ENCODE data around the gene PTPRQ. TPM values are rescaled to one million over a fixed set of nuclear protein-coding genes. Genes with fewer than 3 reads are reported as not detected.

The PTPRQ gene
- total RNA-seq, 1 experiment from 2014 or later: not detected

- Histone ChIP-seq H3K4me1 (ENCODE audit: control insufficient read depth, insufficient read depth, low read length) (no peaks in the 10 kb centered on the region), H3K27me3 (ENCODE audit: control insufficient read depth, insufficient read depth, low read length) (no peaks in the 10 kb centered on the region), H3K4me3 (ENCODE audit: low read depth in 2 of 2, low read length in 2 of 2) (no peak overlapping the region), H3K27ac (ENCODE audit: low read length) (no peak overlapping the region), H3K9me3 (ENCODE audit: control insufficient read depth, insufficient read depth, low read depth, low read length) (no peaks in the 10 kb centered on the region), H3K36me3 (ENCODE audit: control insufficient read depth, insufficient read depth, low read length) (no peaks in the 10 kb centered on the region)
- CTCF ChIA-PET: no interaction called here
- BruUV-seq (replicated peaks): no TSS peak
- no peak for DNase-seq (ENCODE audit: low read depth, low spot score)
- in situ Hi-C loops (cut with HindIII; ENCODE audit: low pct_unique_long_range_greater_than_20kb, low sequenced_read_pairs): no loop called here
- POLR2A ChIA-PET: no interaction called here
- intact Hi-C loops (cut with micrococcal nuclease; ENCODE audit: unreplicated experiment): no loop called here
- ATAC-seq: no peak
- TF ChIP-seq SIN3A (IDR thresholded peaks at IDR 0.05; ENCODE audit: borderline replicate concordance, insufficient read depth, low read depth, low read length) (no peak), TCF7L2 (IDR thresholded peaks at IDR 0.05; ENCODE audit: low read depth, low read length) (no peak), POLR2AphosphoS5 (IDR thresholded peaks at IDR 0.05; ENCODE audit: low read depth, low read length) (no peak)
Observed at GRCh38 chr12:80485222-80485987, 41.4 kb downstream of the PTPRQ start.

- no peaks in the 10 kb centered on the region for H3K27me3 ChIP-seq (ENCODE audit: control insufficient read depth, insufficient read depth, low read length)
- BruUV-seq (replicated peaks): no TSS peak
- no peak overlapping the region for H3K27ac ChIP-seq (ENCODE audit: low read length)
- no peak for ATAC-seq
- intact Hi-C loops (cut with micrococcal nuclease; ENCODE audit: unreplicated experiment) (no loop called here), in situ Hi-C loops (cut with HindIII; ENCODE audit: low pct_unique_long_range_greater_than_20kb, low sequenced_read_pairs) (no loop called here)
- H3K9me3 ChIP-seq (ENCODE audit: control insufficient read depth, insufficient read depth, low read depth, low read length): no peaks in the 10 kb centered on the region
- H3K36me3 ChIP-seq (ENCODE audit: control insufficient read depth, insufficient read depth, low read length): no peaks in the 10 kb centered on the region
- no peak for DNase-seq (ENCODE audit: low read depth, low spot score)
- no peaks in the 10 kb centered on the region for H3K4me1 ChIP-seq (ENCODE audit: control insufficient read depth, insufficient read depth, low read length)
- POLR2A ChIA-PET: no interaction called here
- no peak for TF ChIP-seq POLR2AphosphoS5 (IDR thresholded peaks at IDR 0.05; ENCODE audit: low read depth, low read length)
- TF ChIP-seq SIN3A (IDR thresholded peaks at IDR 0.05; ENCODE audit: borderline replicate concordance, insufficient read depth, low read depth, low read length): no peak
- TF ChIP-seq CTCF (IDR thresholded peaks at IDR 0.05): no peak
- TF ChIP-seq REST (IDR thresholded peaks at IDR 0.05; ENCODE audit: insufficient read depth in 1 of 2, low read depth in 2 of 2, low read length in 1 of 2): no peak
- no peak for TF ChIP-seq TCF7L2 (IDR thresholded peaks at IDR 0.05; ENCODE audit: low read depth, low read length)
- CTCF ChIA-PET: no interaction called here
- no peak overlapping the region for H3K4me3 ChIP-seq (ENCODE audit: low read depth in 2 of 2, low read length in 2 of 2)
Observed at GRCh38 chr12:80490329-80490728, 46.3 kb downstream of the PTPRQ start.

GRCh38 chr12:80491166-80491565 is 47.1 kb downstream of the PTPRQ start:
- no peak for TF ChIP-seq SIN3A (IDR thresholded peaks at IDR 0.05; ENCODE audit: borderline replicate concordance, insufficient read depth, low read depth, low read length)
- no peak for TF ChIP-seq POLR2AphosphoS5 (IDR thresholded peaks at IDR 0.05; ENCODE audit: low read depth, low read length)
- TF ChIP-seq REST (IDR thresholded peaks at IDR 0.05; ENCODE audit: insufficient read depth in 1 of 2, low read depth in 2 of 2, low read length in 1 of 2): no peak
- no peak for TF ChIP-seq TCF7L2 (IDR thresholded peaks at IDR 0.05; ENCODE audit: low read depth, low read length)
- TF ChIP-seq CTCF (IDR thresholded peaks at IDR 0.05): no peak
- DNase-seq (ENCODE audit: low read depth, low spot score) (no peak), ATAC-seq (no peak)
- BruUV-seq (replicated peaks): no TSS peak
- CTCF ChIA-PET: no interaction called here
- in situ Hi-C loops (cut with HindIII; ENCODE audit: low pct_unique_long_range_greater_than_20kb, low sequenced_read_pairs) (no loop called here), intact Hi-C loops (cut with micrococcal nuclease; ENCODE audit: unreplicated experiment) (no loop called here)
- no peak overlapping the region for H3K27ac ChIP-seq (ENCODE audit: low read length)
- no peak overlapping the region for H3K4me3 ChIP-seq (ENCODE audit: low read depth in 2 of 2, low read length in 2 of 2)
- no peaks in the 10 kb centered on the region for H3K27me3 ChIP-seq (ENCODE audit: control insufficient read depth, insufficient read depth, low read length)
- H3K9me3 ChIP-seq (ENCODE audit: control insufficient read depth, insufficient read depth, low read depth, low read length): no peaks in the 10 kb centered on the region
- H3K36me3 ChIP-seq (ENCODE audit: control insufficient read depth, insufficient read depth, low read length): no peaks in the 10 kb centered on the region
- POLR2A ChIA-PET: no interaction called here
- no peaks in the 10 kb centered on the region for H3K4me1 ChIP-seq (ENCODE audit: control insufficient read depth, insufficient read depth, low read length)

All from Panc1 (cell line).